ENCODE results near the gene FAM221A. TPM values are rescaled to one million over a fixed set of nuclear protein-coding genes. Genes with fewer than 3 reads are reported as not detected.

Gene FAM221A
- total and polyA plus RNA-seq, 2 of the 8 experiments (the other 6 are each of a cell fraction or from before 2014, with no cell fraction given): 21.5 to 39.0 TPM

GRCh38 chr7:23691320-23691719 is 11.3 kb downstream of the FAM221A start (continued):
- no peak for TF ChIP-seq EGR1 (IDR thresholded peaks at IDR 0.05; ENCODE audit: borderline replicate concordance, low read depth, low read length)
- no peak for TF ChIP-seq CBX8 (IDR thresholded peaks at IDR 0.05; ENCODE audit: borderline replicate concordance, low read depth, low read length)
- TF ChIP-seq CTBP2 (IDR thresholded peaks at IDR 0.05; ENCODE audit: borderline replicate concordance, insufficient read depth, insufficient read length, low read length): no peak

All from H1 (cell line).